GM19099 (cell line): ENCODE data around the gene HEXIM1.

Source experiments
- POLR2A ChIP-seq: IDR thresholded peaks from 3 replicates; pipeline ENCODE4 v1.6.1; 2011; ENCODE audit warnings: low read depth; ENCODE audit not compliant: insufficient read length; ENCODE audit errors: extremely low read depth

The HEXIM1 gene

DNA sequence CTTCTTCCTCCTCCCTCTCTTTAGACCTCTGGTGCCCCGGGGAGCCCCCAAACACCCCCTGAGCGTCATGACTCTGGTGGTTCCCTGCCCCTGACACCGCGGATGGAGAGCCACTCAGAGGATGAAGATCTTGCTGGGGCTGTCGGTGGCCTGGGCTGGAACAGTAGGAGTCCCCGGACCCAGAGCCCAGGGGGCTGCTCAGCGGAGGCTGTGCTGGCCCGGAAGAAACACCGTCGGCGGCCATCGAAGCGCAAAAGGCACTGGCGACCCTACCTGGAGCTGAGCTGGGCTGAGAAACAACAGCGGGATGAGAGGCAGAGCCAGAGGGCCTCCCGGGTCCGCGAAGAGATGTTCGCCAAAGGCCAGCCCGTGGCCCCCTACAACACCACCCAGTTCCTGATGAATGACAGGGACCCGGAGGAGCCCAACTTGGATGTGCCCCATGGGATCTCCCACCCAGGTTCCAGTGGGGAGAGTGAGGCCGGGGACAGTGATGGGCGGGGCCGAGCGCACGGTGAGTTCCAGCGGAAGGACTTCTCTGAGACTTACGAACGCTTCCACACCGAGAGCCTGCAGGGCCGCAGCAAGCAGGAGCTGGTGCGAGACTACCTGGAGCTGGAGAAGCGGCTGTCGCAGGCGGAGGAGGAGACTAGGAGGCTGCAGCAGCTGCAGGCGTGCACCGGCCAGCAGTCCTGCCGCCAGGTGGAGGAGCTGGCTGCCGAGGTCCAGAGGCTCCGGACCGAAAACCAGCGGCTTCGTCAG, 20.9 kb downstream of the HEXIM1 start:
- no peak for TF ChIP-seq POLR2A

GRCh38 chr17:45170280-45170930, 22.1 kb downstream of the HEXIM1 start:
- TF ChIP-seq POLR2A: no peak

- no peak for TF ChIP-seq POLR2A
Measured at GRCh38 chr17:45170931-45171337, 22.7 kb downstream of the HEXIM1 start.

DNA sequence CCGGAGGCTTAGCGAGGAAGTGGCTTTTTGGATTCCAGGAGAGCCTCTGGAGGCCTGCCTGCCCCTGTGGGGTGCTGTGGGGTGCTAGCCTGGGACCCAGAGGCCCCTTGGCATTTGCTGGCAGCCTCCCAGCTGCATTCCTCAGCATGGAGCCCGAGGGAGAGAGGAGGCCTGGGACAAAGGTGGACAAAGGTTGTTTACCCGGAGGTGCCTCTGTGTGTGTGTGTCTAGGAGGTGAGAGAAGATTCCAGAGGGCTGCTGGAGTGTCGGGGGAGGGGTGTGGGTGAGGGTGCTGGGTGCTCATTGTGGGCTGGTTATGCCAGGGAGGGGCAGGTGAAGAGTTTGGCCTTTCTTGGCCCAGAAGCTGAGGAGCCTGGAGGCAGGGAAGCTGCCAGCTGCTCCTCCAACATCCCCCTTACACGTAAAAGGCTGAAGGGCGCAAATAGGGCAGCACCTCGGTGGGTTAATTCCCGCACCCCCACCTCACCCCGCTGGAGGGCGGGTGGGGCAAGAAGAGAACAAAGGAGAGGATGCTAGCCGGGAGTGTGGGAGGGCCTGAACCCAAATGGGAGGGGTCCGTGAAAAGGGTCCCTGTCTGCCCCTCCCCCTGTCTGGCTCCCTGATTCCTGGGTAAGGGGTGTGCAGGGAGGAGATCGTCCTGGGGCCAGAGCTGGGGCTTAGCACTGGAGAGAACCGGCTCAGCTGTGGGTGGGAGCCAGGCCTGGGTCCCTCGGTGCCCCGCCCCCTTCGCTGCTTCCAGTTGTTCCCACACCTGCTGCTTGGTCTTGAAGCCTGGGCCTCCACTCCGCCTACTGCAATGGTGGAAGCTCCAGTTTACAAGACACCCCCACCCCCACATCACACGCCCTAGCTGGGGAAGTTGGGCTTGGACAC, 23.3 kb downstream of the HEXIM1 start:
- no peak for TF ChIP-seq POLR2A

GRCh38 chr17:45172232-45172540, 23.9 kb downstream of the HEXIM1 start:
- no peak for TF ChIP-seq POLR2A

- peak; percentile 32 for TF ChIP-seq POLR2A
Measured at GRCh38 chr17:45172541-45173286, 24.4 kb downstream of the HEXIM1 start.

GRCh38 chr17:45175759-45176115, 27.5 kb downstream of the HEXIM1 start:
- no peak for TF ChIP-seq POLR2A

GRCh38 chr17:45177563-45177962, 29.3 kb downstream of the HEXIM1 start:
- no peak for TF ChIP-seq POLR2A

DNA sequence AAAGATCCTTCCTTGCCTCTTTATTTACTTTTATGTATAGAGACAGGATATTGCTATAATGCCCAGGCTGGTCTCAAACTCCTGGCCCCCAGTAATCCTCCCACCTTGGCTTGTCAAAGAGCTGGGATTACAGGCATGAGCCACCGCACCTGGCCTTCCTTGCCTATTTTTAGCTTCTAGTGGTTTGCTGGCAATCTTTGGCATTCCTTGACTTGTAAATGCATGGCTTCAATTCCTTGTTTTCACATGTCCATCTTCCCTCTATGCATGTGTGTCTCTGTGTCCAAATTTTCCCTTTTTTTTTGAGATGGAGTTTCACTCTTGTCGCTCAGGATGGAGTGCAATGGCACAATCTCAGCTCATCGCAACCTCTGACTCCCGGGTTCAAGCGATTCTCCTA, 35.9 kb downstream of the HEXIM1 start:
- no peak for TF ChIP-seq POLR2A

DNA sequence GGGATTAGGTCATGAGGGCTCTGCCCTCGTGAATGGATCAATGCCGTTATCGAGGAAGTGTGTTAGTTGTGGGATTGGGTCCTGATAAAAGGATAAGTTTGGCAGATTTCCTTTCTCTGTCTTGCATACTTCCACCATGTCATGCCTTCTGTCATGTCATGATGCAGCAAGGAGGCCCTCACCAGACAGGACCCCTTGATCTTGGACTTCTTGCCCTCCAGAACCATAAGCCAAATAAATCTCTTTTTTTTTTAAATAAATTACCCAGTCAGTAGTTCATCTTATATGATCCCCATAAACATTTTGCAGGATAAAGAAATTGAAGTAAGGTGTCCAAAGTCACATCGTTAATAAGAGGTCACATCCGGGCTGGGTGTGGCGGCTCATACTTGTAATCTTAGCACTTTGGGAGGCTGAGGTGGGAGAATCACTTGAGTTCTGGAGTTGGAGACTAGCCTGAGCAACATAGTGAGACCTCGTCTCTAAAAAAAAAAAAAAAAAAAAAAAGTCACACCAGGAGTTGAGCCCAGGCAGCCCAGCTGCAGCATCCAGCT, 38.6 kb downstream of the HEXIM1 start:
- TF ChIP-seq POLR2A: no peak

- TF ChIP-seq POLR2A: no peak
Measured at GRCh38 chr17:45189009-45189408, 40.7 kb downstream of the HEXIM1 start.

DNA sequence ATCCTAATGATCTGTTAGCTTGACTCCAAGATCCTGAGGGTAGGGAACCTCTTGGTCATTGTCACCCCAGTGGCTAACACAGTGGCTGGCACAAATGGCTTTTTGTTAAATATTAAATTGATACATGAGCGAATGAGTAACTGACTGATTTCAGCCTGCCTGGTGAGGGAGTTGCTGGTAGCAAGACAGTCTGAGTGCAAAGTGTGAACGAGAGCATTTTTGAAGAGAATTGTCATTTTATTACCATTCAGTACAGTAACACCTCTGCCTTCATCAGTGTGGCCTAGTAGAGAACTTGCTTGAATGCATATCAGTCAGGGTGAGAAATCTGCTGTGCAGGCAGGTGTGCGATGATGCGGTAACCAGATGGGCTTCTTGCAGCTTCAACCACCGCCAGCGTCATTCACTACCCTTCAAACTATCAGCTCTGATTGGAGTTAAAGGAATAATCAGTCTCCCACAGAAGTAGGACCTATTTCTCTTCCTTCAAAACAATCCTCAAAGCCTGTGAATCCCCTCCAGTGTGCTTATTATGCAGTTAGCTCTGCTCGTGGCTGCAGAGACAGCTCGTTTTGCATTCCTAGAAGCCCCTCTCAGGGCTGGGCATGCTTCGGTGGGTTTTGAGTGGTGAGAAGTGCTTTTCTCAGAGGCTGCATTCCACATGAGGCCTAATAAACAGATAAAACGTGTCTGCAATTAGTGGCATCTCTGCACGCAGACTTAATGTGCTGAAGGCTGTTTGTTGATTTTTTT, 42.4 kb downstream of the HEXIM1 start:
- no peak for TF ChIP-seq POLR2A

GRCh38 chr17:45195424-45195823, 47.1 kb downstream of the HEXIM1 start:
- TF ChIP-seq POLR2A: no peak

DNA sequence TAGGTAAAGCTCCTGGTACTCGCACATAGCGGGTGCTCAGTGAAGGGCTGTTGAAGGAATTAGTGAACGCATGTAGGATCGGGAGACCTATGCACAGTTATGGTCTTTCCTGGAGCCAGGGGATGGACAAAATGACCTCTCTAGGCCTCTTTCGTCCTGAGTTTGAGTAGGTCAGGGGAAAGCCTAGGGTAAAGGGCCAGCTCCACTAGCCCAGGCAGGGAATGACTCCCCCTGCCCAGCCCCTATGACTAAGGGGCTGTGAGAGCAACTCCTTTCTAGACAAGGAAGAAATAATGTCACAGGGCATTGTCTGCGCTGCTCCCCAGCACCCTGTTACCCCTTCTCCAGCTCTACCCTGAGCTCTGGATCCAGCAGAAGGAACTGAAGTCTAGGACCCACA, 48.8 kb downstream of the HEXIM1 start:
- TF ChIP-seq POLR2A: no peak
